ENCODE measurements around the gene RALBP1.

- TF ChIP-seq NFRKB (IDR thresholded peaks at IDR 0.05) (no peak), FOXA1 (IDR thresholded peaks at IDR 0.05) (no peak), FOXM1 (IDR thresholded peaks at IDR 0.05; ENCODE audit: borderline replicate concordance) (no peak), SP1 (IDR thresholded peaks at IDR 0.05) (no peak), TARDBP (IDR thresholded peaks at IDR 0.05) (no peak), ARNT (IDR thresholded peaks at IDR 0.05) (no peak), PKNOX1 (IDR thresholded peaks at IDR 0.05) (no peak), CTBP1 (IDR thresholded peaks at IDR 0.05; ENCODE audit: borderline replicate concordance) (no peak), ELF4 (IDR thresholded peaks at IDR 0.05) (no peak)
Measured at GRCh38 chr18:9426753-9427152, 48.6 kb upstream of the RALBP1 start.
